SK-N-MC (cell line): Measurements from ENCODE around the gene DCUN1D2.

Experiments used
- DNase-seq: peaks from one replicate; pipeline ENCODE4 v3.0.0-alpha.2; 2011; ENCODE audit warnings: low read depth, low spot score
- H3K27ac ChIP-seq: fragments of 200-600 bp; sonication (generic); 2 replicates; pipeline ENCODE4 v1.5.1; 2016; ENCODE audit warnings: mixed run types
- H3K36me3 ChIP-seq: fragments of 200-600 bp; sonication (generic); 2 replicates; pipeline ENCODE4 v1.6.1; 2017; ENCODE audit warnings: antibody characterized with exemption, low read length, mixed read lengths; ENCODE audit not compliant: insufficient read depth
- H3K4me3 ChIP-seq: fragments of 200-600 bp; sonication (generic); 2 replicates; pipeline ENCODE4 v1.5.1; 2016
- H3K9ac ChIP-seq: fragments of 200-600 bp; sonication (generic); 2 replicates; pipeline ENCODE4 v1.8.0; 2017; ENCODE audit warnings: mixed run types, mixed read lengths; ENCODE audit not compliant: insufficient read length
- H3K9me3 ChIP-seq: fragments of 200-600 bp; sonication (generic); 2 replicates; pipeline ENCODE4 v1.6.1; 2017; ENCODE audit warnings: low read depth, mild to moderate bottlenecking, antibody characterized with exemption, low read length, moderate library complexity, mixed read lengths
- EZH2 ChIP-seq: fragments of 200-600 bp; sonication (generic); IDR thresholded peaks from one replicate; pipeline ENCODE4 v1.6.1; 2017; ENCODE audit warnings: antibody characterized with exemption
- FOXP2 ChIP-seq: optimal IDR thresholded peaks from 2 replicates; pipeline ENCODE3; 2011; ENCODE audit warnings: mild to moderate bottlenecking, moderate library complexity; ENCODE audit not compliant: insufficient read depth; ENCODE audit errors: extremely low read length, control extremely low read depth
- POLR2AphosphoS5 ChIP-seq: IDR thresholded peaks from 2 replicates; pipeline ENCODE4 v1.6.1; 2012; ENCODE audit warnings: mild to moderate bottlenecking, low read depth, low read length, borderline replicate concordance

The DCUN1D2 gene

DNA sequence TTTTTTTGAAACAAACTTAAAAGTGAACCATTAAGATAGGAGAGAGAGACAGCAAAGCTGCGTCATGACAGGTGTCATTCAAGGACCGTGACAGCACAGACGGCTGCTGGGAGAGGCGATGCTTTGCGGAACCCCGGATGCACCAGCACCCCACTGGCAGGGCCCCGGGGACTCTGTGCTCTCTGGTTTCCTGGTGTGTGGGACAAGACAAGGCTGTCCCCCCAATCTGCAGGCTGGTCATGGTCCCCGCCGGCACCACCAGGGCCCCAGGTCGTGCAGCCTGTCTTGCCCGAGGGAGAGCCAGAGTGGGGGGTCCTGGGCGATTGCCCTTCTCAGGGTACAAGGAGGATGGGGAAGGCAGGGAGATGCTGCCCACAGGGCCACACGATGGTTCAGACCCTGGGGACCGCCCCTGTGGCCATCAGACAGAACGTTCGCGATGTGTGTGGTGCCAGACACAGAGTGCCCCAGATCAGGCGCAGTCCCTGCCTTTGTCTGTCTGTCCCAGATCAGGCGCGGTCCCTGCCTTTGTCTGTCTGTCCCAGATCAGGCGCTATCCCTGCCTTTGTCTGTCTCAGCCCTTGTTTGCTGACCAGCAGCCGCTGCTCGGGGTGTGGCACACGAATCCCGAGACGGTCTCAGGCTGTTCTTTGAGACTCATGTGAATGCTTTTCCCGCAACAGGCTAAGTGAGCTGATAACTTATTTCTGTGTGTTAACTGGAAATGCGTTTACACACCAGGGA is 73.3 kb downstream of the DCUN1D2 start:
- H3K9me3 ChIP-seq, result no peaks in the 10 kb centered on the region
- H3K36me3 ChIP-seq, result no peaks in the 10 kb centered on the region

DNA sequence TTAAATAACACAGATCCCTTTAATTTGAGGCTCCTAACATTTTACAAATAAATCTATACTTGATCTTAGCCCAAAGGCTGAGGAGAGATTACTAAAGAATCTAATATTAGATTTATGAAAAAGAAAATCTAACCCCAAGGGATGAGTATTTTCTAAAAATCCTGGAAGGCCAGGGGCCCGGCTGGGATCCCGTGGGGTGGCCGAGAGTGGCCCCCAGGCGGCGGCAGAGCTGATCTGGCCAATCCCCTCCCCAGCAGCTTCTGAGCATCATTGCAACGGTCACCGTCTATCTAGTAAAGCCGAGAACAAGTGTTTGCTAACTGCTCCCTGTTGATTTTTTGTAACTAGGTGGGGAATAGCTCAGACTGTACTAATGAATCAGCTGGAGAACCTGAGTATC is 74.7 kb downstream of the DCUN1D2 start:
- Histone ChIP-seq H3K36me3 (no peaks in the 10 kb centered on the region), H3K9ac (no peak overlapping the region), H3K4me3 (no peak overlapping the region), H3K27ac (no peak overlapping the region), H3K9me3 (no peaks in the 10 kb centered on the region)
- DNase-seq, result no peak
- TF ChIP-seq POLR2AphosphoS5 (no peak), EZH2 (no peak), FOXP2 (no peak)

More for the DNA sequence above, 73.3 kb downstream of the DCUN1D2 start:
- Histone ChIP-seq H3K9ac (no peak overlapping the region), H3K4me3 (no peak overlapping the region), H3K27ac (no peak overlapping the region)
- TF ChIP-seq POLR2AphosphoS5 (no peak), EZH2 (no peak), FOXP2 (no peak)
- no peak for DNase-seq

DNA sequence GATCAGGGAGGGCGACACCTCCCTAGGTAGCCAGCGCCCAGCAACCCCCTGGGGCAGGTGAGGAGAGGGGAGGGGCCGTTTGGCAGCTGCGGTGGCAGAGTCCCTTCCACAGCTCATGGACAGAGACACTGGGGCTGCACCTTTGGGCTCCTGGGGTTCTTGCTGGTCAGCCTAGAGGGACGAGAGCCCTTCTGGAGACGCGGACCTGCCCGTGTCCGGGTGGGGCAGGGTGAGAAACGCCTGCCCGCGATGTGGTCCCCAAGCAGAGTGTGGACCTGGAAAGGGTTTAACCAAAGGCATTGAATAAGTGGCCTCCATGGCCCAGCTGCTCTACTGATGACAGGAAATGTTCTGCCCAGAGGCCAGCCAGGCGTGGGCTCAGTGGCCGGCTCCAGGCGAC is 75.5 kb downstream of the DCUN1D2 start:
- Histone ChIP-seq H3K4me3 (no peak overlapping the region), H3K27ac (no peak overlapping the region), H3K9ac (no peak overlapping the region), H3K36me3 (no peaks in the 10 kb centered on the region), H3K9me3 (no peaks in the 10 kb centered on the region)
- no peak for DNase-seq
- TF ChIP-seq FOXP2 (no peak), EZH2 (no peak), POLR2AphosphoS5 (no peak)

DNA sequence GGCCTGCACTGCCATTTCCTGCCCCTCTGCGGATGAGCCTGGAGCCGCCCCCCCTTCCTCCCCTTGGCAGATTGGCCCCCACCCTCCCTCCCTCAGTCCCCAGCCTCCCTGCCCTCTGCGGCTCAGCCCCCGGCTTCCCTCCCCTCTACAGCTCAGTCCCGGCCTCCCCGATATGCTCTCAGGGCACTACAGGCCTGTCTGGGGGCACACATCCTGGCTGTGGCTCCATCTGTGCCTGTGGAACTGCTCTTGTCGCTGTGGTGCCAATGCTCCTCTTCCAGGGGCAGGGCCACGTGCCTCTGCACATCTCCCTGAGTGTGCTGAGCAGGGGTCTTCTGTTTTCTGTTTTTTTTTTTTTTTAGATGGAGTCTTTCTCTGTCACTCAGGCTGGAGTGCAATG is 76.2 kb downstream of the DCUN1D2 start:
- no peak overlapping the region for H3K4me3 ChIP-seq
- TF ChIP-seq FOXP2, result no peak
- no peak for TF ChIP-seq EZH2
- TF ChIP-seq POLR2AphosphoS5, result no peak
- no peak overlapping the region for H3K9ac ChIP-seq
- no peaks in the 10 kb centered on the region for H3K36me3 ChIP-seq
- no peaks in the 10 kb centered on the region for H3K9me3 ChIP-seq
- H3K27ac ChIP-seq, result no peak overlapping the region
- DNase-seq, result no peak

DNA sequence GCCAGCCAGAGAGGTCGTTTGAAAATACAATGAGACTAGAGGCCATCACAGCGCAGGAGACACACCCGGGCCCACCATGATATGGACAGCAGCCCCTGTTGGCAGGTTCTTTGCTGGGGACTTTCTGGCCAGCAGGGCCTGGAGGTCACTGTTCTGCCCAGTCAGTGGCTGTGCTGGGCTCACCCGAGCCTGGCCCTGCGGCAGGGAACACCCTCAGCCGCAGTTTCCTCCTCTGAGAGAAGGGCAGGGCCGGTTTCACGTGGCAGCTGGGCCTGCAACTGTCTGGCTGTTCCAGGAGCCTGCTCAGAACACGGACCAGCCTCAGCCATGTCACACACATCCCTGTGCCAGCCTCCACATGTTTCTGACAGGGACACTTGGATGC is 76.6 kb downstream of the DCUN1D2 start:
- no peaks in the 10 kb centered on the region for H3K36me3 ChIP-seq
- H3K27ac ChIP-seq, result no peak overlapping the region
- no peak for TF ChIP-seq FOXP2
- TF ChIP-seq EZH2, result no peak
- H3K9ac ChIP-seq, result no peak overlapping the region
- no peak for DNase-seq
- H3K9me3 ChIP-seq, result no peaks in the 10 kb centered on the region
- H3K4me3 ChIP-seq, result no peak overlapping the region

DNA sequence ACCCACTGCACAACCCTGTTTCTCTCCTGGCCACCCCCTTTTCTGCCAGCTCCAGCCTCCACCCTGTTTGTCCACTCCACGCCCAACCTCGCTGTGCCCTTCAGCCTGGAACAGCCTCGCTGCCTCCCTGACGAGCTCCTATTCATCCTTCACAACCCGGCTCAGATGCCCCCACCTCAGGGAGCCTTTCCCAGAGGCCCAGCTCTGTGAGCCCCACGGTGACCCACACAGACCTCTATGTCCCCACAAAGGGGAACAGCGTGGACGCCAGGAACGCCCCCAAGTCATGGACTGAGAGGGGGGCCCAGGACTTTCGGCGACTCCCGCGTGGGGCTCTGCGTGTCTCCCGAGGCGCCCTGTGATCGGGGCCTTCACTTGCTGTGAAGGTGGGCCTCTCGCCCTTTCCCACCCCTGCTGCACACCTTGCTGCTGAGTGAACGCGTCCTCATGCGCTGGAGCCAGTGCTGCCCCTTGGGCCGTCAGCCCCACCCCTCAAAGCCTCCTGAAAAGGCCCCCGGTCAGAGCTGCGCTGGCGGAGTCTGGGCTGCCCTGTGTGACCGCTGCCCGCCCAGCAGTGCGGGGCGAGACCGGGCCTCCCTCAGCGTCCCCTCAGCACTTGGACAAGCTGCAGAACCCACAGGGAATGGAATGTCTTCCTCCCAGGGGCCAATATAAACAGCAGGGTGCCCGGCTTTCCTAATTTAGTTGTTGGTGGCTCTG is 77.2 kb downstream of the DCUN1D2 start:
- Histone ChIP-seq H3K36me3 (no peaks in the 10 kb centered on the region), H3K9me3 (no peaks in the 10 kb centered on the region), H3K27ac (no peak overlapping the region), H3K4me3 (no peak overlapping the region), H3K9ac (no peak overlapping the region)
- no peak for TF ChIP-seq FOXP2
- no peak for TF ChIP-seq EZH2
- no peak for TF ChIP-seq POLR2AphosphoS5
- DNase-seq, result no peak

DNA sequence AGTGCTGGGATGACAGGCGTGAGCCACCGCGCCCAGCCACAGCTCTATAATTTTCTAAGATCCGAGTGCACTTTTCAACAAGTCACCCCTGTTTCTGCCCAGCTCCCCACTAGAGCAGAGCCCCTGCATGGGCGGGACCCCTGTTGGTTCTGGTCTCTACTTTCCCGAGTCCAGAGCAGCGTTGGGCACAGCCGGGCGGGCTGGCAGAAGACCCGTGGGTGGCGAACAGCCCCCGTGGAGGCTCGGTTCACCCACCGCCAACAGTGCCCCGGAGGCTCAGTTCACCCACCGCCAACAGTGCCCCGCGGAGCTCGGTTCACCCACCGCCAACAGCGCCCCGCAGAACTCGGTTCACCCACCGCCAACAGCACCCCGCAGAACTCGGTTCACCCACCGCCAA is 78.1 kb downstream of the DCUN1D2 start:
- H3K4me3 ChIP-seq, result no peak overlapping the region

DNA sequence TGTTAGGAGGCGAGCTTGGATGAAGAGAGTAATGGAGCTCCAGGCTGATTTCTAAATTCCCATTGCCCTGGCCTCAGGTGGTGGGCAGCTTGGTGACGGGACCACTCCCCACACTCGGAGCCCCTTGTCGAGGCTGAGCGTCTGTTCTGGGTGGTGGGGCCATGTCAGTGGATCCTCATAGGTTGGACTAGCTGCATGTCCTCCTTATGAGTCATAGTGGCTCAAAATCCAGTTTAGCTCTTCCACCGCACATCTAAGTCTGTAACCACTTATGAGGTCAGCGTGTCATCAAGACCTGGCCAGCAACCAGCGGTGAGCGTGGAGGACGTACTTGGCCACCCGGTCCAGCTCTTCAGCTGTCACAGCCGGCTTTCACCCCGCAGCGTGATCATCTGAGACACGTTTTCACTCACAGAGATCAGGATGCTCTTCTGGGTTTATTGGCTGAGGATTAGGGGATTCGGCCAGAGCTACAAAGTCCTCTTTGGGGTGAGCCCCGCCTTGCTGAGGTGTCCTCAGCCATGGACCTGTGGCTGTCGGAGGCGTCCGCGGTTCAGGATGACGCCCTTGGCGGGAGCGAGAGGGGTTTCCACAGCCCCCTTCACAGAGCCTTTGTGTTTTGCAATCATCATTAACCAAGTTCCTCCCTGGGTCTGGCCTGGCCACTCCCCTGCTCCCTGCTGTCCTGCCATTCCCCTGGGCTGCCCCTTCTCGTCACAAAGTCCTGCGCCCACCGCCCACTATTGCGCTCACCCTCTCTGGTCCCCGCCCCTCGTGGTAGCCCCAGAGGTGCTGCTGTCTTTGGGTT is 79.1 kb downstream of the DCUN1D2 start:
- H3K9me3 ChIP-seq, result no peaks in the 10 kb centered on the region
- TF ChIP-seq POLR2AphosphoS5 (no peak), FOXP2 (no peak), EZH2 (no peak)
- H3K4me3 ChIP-seq, result no peak overlapping the region
- no peak for DNase-seq
- H3K36me3 ChIP-seq, result no peaks in the 10 kb centered on the region
- no peak overlapping the region for H3K27ac ChIP-seq
- no peak overlapping the region for H3K9ac ChIP-seq

More for the DNA sequence above, 78.1 kb downstream of the DCUN1D2 start:
- Histone ChIP-seq H3K9ac (no peak overlapping the region), H3K27ac (no peak overlapping the region), H3K36me3 (no peaks in the 10 kb centered on the region), H3K9me3 (no peaks in the 10 kb centered on the region)
- no peak for DNase-seq
- no peak for TF ChIP-seq FOXP2
- TF ChIP-seq EZH2, result no peak
- no peak for TF ChIP-seq POLR2AphosphoS5
